ENCODE data around the gene ERAS.
"Not testable (repeated sequence)": the region's sequence is repeated elsewhere in the genome, so short reads cannot be mapped to it uniquely, and the experiment has no call there.

Gene ERAS

DNA sequence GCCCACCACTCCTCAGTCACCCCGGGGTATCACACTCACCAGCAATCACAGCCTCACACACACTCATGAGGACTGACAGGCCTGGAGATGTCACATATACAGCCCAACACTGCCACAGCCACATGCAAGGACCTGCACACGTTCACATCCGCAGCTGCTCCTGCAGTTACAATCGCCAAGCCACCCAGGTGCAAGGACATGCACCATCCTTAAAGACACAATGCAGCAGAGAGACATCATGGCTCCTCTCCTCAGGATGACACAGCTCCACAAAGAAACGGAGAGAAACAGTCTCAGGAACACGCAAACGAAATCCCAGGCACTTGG, 8.0 kb downstream of the ERAS start:
- DNase-seq = no peak

DNA sequence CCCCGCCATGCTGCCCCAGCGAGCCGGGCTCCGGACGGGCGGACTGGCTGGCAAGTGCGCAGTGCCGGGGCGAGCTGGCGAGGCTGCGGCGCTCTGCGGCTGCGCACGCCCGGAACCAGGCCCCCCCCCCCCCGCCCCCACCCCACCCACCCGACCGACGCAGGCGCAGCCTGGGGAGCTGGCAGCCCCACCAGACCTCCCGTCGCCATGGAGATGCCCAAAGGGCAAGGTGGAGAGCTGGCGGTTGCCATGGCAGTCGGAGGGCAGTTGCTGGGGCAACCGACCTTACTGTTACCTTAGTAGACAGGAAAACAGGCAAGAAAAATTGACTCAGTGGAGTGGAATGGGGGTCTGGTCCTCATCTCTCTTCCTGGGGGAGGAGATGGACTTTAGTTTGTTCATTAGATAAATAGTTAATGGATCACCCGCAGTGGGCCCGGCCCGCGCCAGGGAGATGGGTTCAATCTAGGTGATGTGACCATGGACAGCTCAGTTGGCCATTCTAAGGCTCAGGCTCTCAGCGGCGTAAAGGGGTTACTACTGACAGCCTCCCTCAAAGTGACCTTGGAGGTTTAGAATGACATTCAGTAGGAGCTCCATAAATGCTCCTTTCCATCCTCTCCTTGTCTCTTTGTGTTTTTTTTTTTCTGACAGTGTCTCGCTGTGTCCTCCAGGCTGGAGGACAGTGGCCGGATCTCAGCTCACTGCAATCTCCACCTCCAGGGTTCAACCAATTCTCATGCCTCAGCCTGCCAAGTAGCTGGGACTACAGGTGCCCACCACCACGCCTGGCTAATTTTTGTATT, 9.4 kb downstream of the ERAS start, which contains the start of gene PCSK1N:
Gene PCSK1N (minus strand): TSS at position 87 of the 806 bp plus-strand sequence. CDS start 78 bp downstream, at position 9.
- DNase-seq = no peak

DNA sequence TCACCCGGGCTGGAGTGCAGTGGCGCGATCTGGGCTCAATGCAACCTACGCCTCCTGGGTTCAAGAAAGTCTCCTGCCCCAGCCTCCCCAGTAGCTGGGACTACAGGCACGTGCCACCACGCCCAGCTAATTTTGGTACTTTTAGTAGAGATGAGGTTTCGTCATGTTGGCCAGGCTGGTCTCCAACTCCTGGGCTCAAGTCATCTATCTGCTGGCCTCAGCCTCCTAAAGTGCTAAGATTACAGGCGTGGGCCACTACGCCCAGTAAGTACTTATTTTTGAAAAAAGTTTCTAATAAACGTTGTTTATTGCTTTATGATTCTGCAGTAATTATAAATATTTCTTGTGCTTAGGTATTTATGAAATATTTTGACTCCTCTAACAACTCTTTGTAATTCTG, 13.4 kb downstream of the ERAS start:
- no peak for DNase-seq

DNA sequence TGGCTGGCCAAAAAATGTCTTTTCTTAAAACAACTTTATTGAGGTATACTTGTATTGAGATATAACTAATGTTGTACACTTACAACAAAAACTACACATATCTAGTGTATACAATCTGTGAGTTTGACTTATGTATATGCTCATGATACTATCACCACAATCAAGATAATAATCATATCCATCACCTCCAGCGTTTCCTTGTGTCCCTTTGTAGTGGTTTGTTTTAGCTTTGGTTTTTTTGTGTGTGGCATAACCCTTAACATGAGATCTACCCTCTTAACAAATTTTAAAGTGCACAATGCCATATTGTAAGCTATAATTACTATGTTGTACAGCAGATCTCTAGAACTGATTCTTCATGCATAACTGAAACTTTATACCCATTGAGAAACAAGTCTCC, 22.5 kb downstream of the ERAS start:
- no peak for DNase-seq

DNA sequence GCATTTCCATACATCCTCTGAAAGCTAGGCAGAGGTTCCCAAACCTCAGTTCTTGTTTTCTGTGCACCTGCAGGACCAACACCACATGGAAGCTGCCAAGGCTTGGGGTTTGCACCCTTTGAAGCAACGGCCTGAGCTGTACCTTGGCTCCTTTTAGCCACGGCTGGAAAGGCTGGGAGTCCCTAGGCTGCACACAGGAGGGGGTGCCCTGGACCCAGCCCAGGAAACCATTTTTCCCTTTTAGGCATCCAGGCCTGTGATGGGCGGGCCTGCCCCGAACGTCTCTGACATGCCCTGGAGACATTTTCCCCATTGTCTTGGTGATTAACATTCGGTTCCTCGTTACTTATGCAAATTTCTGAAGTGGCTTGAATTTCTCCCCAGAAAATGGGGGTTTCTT, 26.5 kb downstream of the ERAS start:
- no peak for DNase-seq

DNA sequence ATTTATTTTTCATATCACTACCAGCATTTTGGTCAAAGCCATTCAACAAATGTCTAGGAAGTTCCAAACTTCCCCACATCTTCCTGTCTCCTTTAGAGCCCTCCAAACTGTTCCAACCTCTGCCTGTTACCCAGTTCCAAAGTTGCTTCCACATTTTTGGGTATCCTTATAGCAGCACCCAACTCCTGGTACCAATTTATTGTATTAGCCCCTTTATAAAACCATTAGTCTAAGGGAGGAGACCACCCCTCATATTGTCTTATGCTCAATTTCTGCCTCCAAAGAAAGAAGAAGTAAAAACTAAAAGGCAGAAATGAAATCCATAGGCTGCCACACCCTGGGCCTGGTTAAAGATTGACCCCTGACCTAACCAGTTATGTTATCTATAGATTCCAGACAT, 27.2 kb downstream of the ERAS start:
- not testable (repeated sequence) for DNase-seq

DNA sequence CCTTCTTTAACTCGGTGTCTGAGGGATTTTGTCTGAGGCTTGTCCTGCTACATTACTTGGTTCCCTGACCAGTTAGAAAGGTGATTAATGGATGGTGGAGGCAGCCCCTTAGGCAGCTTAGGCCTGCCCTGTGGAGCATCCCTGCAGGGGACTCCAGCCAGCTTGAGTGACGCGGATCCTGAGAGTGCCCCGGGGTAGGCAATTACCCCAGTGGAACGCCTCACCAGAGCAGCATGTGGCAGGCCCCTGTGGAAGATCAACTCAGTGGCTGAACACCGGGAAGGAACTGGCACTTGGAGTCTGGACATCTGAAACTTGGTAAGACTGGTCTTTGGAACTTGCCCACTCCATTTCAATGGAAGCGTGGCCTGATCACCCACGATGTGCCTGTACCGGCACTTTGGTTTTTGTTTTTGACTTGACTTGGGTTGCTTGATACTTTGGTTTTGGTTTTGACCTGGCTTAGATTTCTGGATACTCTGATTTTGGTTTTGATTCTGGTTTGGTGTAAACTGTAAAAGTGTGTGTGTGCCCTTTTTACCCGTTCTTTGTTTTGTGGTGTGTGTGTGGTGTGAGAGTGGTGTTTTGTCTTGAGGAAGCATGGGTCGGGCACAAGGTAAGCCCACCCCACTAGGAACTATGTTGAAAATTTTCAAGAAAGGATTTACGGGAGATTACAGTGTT, 27.9 kb downstream of the ERAS start:
- not testable (repeated sequence) for DNase-seq

DNA sequence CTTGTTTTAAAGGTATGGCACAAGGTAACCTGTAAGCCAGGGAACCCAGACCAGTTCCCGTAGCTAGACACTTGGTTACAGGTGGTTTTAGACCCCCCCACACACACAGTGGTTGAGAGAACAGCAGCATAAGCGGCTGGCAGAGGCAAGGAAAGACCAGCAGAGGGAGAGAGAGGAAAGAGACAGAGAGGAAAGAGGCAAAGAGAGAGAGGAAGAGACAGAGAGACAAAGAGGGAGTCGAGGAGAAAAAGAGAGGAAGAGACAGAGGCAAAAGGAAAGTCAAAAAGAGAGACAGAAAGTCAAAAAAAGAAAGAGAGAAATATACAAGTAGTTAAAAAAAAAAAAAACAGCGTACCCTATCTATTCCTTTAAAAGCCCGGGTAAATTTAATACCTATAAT, 28.6 kb downstream of the ERAS start:
- DNase-seq = no peak

DNA sequence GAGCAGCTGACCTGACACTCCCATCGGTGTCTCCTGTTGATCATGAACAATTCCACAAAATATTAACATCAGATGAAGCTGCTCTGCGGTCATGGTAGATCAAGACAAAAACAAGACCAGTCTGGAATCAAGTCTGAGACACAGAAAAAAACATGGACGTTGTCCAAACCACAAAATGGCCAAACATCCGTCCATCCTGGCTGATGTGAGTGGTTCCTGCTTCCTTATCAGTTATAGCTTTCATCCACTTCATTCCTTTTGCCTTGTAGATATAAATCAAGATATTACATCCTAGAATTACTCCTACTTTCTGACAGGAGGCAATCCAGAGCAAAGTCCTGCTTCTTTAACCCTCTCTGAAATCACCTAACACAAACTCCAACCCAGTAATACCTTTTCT, 37.9 kb downstream of the ERAS start:
- no peak for DNase-seq

DNA sequence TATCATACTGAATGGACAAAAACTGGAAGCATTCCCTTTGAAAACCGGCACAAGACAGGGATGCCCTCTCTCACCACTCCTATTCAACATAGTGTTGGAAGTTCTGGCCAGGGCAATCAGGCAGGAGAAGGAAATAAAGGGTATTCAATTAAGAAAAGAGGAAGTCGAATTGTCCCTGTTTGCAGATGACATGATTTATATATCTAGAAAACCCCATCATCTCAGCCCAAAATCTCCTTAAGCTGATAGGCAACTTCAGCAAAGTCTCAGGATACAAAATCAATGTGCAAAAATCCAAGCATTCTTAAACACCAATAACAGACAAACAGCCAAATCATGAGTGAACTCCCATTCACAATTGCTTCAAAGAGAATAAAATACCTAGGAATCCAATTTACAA, 45.7 kb downstream of the ERAS start:
- DNase-seq = not testable (repeated sequence)

DNA sequence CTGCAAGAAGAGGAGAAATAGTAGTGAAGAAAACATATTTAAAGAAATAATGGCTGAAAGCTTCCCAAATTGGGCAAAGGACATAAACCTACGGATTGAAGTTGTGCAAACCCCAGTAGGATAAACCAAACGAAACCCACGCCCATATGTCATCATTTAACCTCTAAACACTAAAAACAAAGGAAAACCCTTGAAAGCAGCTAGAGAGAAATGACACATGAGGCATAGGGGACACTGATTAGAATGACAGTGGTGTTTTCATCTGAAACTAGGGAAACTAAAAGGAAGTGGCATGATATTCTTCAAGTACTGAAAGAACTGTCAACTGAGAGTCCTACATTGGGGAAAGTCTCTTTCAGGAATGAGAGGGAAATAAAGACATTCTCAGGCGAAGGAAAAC, 50.6 kb downstream of the ERAS start:
- DNase-seq = not testable (repeated sequence)

Data from NK-92 treated with Interleukin-12 subunit alpha and Interleukin-12 subunit beta, amount 100 ng/mL, for 24 hours (cell line).